Stimulated activated CD4-positive, alpha-beta T cell treated with anti-CD3 and anti-CD28 coated beads, TNF-alpha, amount 100 ng/mL, for 48 hours (primary cell): ENCODE data around the gene ZNF624.
A peak's percentile ranks its signal among the peaks of the same experiment; 100 is the strongest.

ENCODE experiments used
- DNase-seq, 3 donors: peaks; one replicate each; pipeline ENCODE4 v3.0.0-alpha.2; 2020; ENCODE audit warnings: low read depth in 3 of 3

Gene ZNF624

DNA sequence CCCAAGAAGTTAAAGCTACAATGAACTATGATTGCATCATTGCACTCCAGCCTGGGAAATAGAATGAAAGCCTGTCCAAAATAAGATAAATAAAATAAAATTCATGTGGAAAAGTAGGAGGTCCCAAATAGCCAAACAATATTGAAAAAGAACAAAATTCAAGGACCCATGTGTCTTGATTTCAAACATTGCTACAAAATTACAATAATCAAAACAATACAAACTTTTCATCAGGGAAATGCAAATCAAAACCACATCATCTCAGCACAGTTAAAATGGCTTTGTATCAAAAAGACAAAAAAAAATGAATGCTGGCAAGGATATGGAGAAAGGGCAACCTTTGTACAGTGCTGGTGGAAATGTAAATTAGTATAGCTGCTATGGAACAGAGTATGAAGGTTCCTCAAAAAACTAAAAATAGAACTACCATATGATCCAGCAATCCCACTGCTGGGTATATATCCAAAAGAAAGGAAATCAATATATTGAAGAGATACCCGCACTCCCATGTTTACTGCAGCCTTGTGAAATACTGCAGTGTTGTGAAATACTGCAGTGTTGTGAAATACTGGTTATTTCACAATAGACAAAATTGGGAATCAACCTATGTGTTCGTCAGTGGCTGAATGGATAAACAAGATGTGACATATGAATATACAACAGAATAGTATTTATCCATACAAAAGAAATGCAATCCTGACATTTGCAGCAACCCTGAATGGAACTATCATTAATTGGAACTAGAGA, 60.1 kb downstream of the ZNF624 start:
- DNase-seq = no peak

DNA sequence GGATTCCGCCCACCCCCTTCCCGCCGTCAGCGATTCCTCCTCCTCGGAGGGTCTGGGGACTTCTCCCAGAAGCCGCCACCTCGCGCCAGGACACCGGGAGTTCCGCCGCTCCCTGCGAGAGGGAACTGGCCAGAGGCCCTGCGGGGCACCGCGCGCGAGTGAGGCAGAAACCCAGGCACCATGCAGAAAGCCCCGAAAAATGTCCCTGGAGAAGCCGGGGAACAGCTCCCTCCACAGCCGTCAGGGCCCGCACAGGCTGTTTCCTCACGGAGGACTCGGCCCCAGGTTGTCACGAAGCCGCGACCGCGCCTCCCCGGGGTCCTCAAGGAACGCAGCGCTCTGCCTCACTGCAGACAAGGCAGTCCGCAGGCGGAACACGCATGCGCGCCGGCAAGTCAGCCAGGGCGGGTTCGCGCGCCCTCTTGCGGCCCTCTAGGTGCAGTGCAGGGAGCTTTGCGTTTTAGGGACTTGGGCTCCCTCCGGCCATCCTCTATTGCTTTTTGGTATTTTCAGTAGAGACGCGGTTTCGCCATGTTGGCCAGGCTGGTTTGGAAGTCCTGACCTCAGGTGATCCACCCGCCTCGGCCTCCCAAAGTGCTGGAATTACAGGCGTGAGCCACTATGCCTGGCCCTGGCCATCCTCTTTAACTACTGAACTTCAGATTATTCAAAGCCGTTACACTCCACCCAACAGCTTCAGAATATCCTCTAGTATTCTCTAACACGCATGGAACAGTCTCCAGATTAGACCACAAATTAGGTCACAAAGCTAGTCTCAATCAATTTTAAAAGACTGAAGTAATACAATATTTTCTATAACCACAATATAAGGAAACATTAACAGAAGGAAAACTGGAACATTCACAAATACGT, 64.3 kb downstream of the ZNF624 start:
- peak; percentile 85 for DNase-seq

DNA sequence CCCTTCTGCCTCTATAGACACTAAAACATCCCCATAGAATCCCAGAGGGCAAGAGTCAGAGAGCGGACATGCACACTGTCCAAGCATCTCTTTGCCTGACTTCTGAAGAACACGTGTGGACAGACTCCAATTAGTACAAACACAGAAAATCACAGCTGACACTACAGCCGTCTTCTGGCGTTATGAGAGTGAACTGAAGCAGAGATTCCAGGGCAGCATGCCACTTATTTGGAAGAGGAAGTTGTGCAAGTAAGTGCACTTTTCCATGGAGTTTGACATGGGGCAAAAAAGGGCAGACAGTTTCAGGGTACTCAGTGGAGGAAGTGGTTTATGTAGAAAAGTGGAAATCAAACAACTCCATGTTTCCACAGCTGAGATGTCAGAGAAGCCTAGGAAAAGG, 67.9 kb downstream of the ZNF624 start:
- DNase-seq = no peak

DNA sequence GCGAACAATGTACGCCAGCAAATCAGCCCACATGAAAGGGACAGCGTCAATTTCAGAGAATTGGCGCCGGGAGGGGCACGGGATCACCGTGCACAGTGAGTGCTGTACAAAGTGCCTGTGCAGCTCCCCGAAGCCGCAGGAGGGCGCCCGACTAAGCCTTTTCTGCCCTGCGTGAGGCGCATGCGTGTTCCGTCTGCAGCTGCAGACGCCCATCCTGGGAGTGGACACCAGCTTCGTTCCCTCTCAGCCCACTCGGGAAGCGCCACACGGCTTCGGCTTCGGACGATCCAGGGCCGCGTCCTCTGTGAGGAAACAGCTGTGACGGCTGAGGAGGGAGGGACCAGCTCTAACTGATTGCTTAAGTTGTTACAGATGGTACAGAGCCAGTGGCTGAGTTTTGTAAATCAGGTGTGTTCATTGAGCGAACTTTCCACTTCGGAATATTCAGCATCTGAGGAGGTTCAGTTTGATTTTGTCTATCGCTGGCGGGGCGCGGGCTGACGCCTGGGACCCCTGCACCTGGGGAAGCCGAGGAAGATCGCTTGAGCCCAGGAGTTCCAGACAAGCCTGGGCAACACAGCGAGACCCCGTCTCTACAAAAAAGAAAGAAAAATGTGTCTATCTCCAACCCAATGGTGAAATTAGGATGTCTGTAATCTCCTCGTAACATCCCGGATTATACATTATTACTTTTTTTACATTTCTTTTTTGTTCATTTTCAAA, 69.2 kb downstream of the ZNF624 start:
- DNase-seq = peak; percentile 89 to 91 (median 90)

DNA sequence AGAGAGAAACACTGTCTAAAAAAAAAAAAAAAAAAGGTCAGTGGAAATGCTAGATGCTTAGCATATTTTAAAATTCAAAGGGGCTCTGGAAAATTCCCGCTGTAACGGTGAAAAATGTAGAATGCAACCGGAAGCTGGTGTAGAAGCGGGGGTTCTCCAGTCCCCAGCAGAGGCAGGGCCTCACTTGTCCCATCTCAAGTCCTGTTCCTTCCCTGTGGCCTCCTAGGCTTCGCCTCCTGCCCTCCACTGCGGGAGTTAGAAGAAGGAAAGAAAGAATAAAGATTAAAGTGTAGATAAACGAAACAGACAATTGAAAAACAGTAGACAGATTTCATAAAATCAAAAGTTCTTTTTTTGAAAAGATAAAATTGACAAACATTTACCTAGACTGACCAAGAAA, 69.9 kb downstream of the ZNF624 start:
- DNase-seq = no peak

DNA sequence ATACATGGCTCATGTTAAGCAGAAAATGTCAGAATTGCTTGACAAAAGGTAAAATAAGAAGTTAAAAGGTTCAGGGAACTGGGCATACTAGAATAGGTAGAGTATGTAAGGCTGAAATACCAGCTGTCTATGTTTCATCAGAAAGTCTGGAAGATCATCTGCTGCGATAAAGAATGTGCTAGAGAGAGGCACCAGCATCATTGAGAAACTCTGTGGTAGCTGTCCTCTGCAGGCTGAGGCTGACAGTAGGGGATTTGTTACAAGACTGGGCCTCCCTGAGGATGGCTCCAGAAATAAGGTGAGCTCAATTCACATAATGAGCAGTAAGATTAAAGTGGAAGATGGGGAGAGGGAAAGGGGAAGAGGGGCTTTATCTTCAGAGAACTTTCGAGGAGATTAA, 80.2 kb downstream of the ZNF624 start:
- no peak for DNase-seq
